Loucy (cell line): ENCODE data around the gene PARD3B.

Source experiments
- CTCF ChIP-seq: fragments of 200-600 bp; sonication (generic); conservative IDR thresholded peaks from 2 replicates; pipeline ENCODE4 v1.5.1; 2014; ENCODE audit warnings: mild to moderate bottlenecking, antibody characterized with exemption, low read length
- EZH2phosphoT487 ChIP-seq: fragments of 200-600 bp; IDR thresholded peaks from 2 replicates; pipeline ENCODE4 v1.6.1; 2018; ENCODE audit warnings: antibody characterized with exemption, mild to moderate bottlenecking, moderate library complexity, borderline replicate concordance

- TF ChIP-seq CTCF (no peak), EZH2phosphoT487 (no peak)
Observed at GRCh38 chr2:205461169-205461568, 915.9 kb downstream of the PARD3B start.
